Fibroblast of villous mesenchyme (primary cell): ENCODE measurements around the gene RPS13. TPM values are rescaled to one million over a fixed set of nuclear protein-coding genes. Genes with fewer than 3 reads are reported as not detected.

Experiments used
- DNase-seq: peaks from one replicate; pipeline ENCODE4 v3.0.0-alpha.2; 2010; ENCODE audit warnings: low read depth
- H3K4me3 ChIP-seq: 2 replicates; pipeline ENCODE4 v1.5.1; 2011; ENCODE audit warnings: low read depth, mild to moderate bottlenecking, low read length
- CTCF ChIP-seq: IDR thresholded peaks from 2 replicates; pipeline ENCODE4 v1.5.1; 2012; ENCODE audit warnings: low read depth, mild to moderate bottlenecking, low read length; ENCODE audit not compliant: insufficient read depth
- small RNA-seq: library from RNA; depleted of rRNA; stranded (forward); fragments of <200 nt; gene quantifications from one replicate; pipeline ENCODE3, GENCODE V24; 2012
- total RNA-seq: library from RNA; depleted of rRNA; stranded (reverse); fragments of >200 nt; gene quantifications from 2 replicates; pipeline ENCODE4 v1.2.3, GENCODE V29; 2012

The RPS13 gene
- total RNA-seq, 1 donor = 735 TPM

GRCh38 chr11:17026487-17027082 lies 50.9 kb downstream of the RPS13 start:
- H3K4me3 ChIP-seq = no peak overlapping the region
- DNase-seq = no peak
- TF ChIP-seq CTCF = no peak

GRCh38 chr11:17024924-17025323 lies 52.5 kb downstream of the RPS13 start:
- no peak for TF ChIP-seq CTCF
- no peak overlapping the region for H3K4me3 ChIP-seq
- no peak for DNase-seq

Small RNAs within 50 kb of the gene (small RNA-seq; reads per million reads assigned to genes)
- gene RNU6-593P = not detected
- 1,822 reads per million, percentile 99 among the genes with 10 or more reads in this experiment for gene SNORD14A
- gene SNORD14B = not detected

Other genes with a start within 250 kb of the RPS13 start
- 0.64 and 0.86 TPM in 2 replicates for gene PLEKHA7, start 63.3 kb downstream of the RPS13 start, total RNA-seq
- gene PIK3C2A, start 130.3 kb upstream of the RPS13 start, total RNA-seq = 63.1 and 73.4 TPM in 2 replicates
- 79.9 and 91.5 TPM in 2 replicates for gene NUCB2, start 199.1 kb upstream of the RPS13 start, total RNA-seq